Activated T-cell treated with anti-CD3 and anti-CD28 coated beads, Interleukin-2, amount 50 U/mL, for 24 hours (primary cell): ENCODE data around the gene DNAJC4.

Source experiments
- DNase-seq: peaks from one replicate; pipeline ENCODE4 v3.0.0-alpha.2; 2020
- H3K27ac Mint-ChIP-seq: 2 replicates; pipeline ENCODE4 v1.8.0; 2020; ENCODE audit warnings: mild to moderate bottlenecking, mixed read lengths
- H3K27me3 Mint-ChIP-seq: 2 replicates; pipeline ENCODE4 v1.8.0; 2020; ENCODE audit warnings: mixed read lengths
- H3K36me3 Mint-ChIP-seq: 2 replicates; pipeline ENCODE4 v1.8.0; 2020; ENCODE audit warnings: low read depth, mixed read lengths
- H3K4me1 Mint-ChIP-seq: 2 replicates; pipeline ENCODE4 v1.8.0; 2020; ENCODE audit warnings: low read depth, mixed read lengths
- H3K4me3 Mint-ChIP-seq: 2 replicates; pipeline ENCODE4 v1.8.0; 2020; ENCODE audit warnings: mild to moderate bottlenecking, moderate library complexity, mixed read lengths
- H3K9me3 Mint-ChIP-seq: 2 replicates; pipeline ENCODE4 v1.8.0; 2020; ENCODE audit warnings: mixed read lengths

The DNAJC4 gene

GRCh38 chr11:64275031-64275800, 44.9 kb downstream of the DNAJC4 start:
- Mint-ChIP-seq H3K4me3 (no peak overlapping the region), H3K27ac (no peak overlapping the region), H3K27me3 (no peaks in the 10 kb centered on the region), H3K4me1 (peaks cover 14% of the 10 kb centered on the region), H3K9me3 (no peaks in the 10 kb centered on the region), H3K36me3 (peaks cover 43% of the 10 kb centered on the region)
- no peak for DNase-seq

- Mint-ChIP-seq H3K27ac (peak overlapping the region; percentile 44), H3K9me3 (no peaks in the 10 kb centered on the region), H3K4me3 (no peak overlapping the region), H3K27me3 (no peaks in the 10 kb centered on the region), H3K36me3 (peaks cover 39% of the 10 kb centered on the region), H3K4me1 (peaks cover 14% of the 10 kb centered on the region)
- no peak for DNase-seq
Observed at GRCh38 chr11:64275841-64276240, 45.5 kb downstream of the DNAJC4 start.

- peaks cover 45% of the 10 kb centered on the region for H3K36me3 Mint-ChIP-seq
- H3K27ac Mint-ChIP-seq, result no peak overlapping the region
- H3K4me3 Mint-ChIP-seq, result no peak overlapping the region
- H3K4me1 Mint-ChIP-seq, result peaks cover 12% of the 10 kb centered on the region
- no peaks in the 10 kb centered on the region for H3K9me3 Mint-ChIP-seq
- no peak for DNase-seq
- H3K27me3 Mint-ChIP-seq, result no peaks in the 10 kb centered on the region
Observed at GRCh38 chr11:64276653-64277431, 46.5 kb downstream of the DNAJC4 start.

- Mint-ChIP-seq H3K9me3 (no peaks in the 10 kb centered on the region), H3K27me3 (no peaks in the 10 kb centered on the region), H3K4me3 (no peak overlapping the region), H3K27ac (no peak overlapping the region), H3K36me3 (peaks cover 47% of the 10 kb centered on the region), H3K4me1 (peaks cover 11% of the 10 kb centered on the region)
- DNase-seq, result no peak
Observed at GRCh38 chr11:64278576-64279190, 48.3 kb downstream of the DNAJC4 start.

- no peak overlapping the region for H3K27ac Mint-ChIP-seq
- H3K36me3 Mint-ChIP-seq, result peaks cover 28% of the 10 kb centered on the region
- H3K4me3 Mint-ChIP-seq, result no peak overlapping the region
- no peaks in the 10 kb centered on the region for H3K9me3 Mint-ChIP-seq
- no peaks in the 10 kb centered on the region for H3K27me3 Mint-ChIP-seq
- no peak for DNase-seq
- peaks cover 25% of the 10 kb centered on the region for H3K4me1 Mint-ChIP-seq
Observed at GRCh38 chr11:64281957-64282770, 51.8 kb downstream of the DNAJC4 start.

GRCh38 chr11:64283092-64283491, 52.7 kb downstream of the DNAJC4 start:
- Mint-ChIP-seq H3K36me3 (peaks cover 26% of the 10 kb centered on the region), H3K4me1 (peaks cover 25% of the 10 kb centered on the region), H3K4me3 (peak overlapping the region; percentile 84), H3K27me3 (no peaks in the 10 kb centered on the region), H3K9me3 (no peaks in the 10 kb centered on the region), H3K27ac (peak overlapping the region; percentile 97)
- no peak for DNase-seq
